Body of pancreas (tissue), 4 donors: ENCODE measurements around the gene HTR2A.

Experiments
- POLR2A ChIP-seq, 3 donors: fragments of 450-650 bp; IDR thresholded peaks; one replicate each; pipeline ENCODE4 v1.6.1; 2016; ENCODE audit warnings: antibody characterized with exemption in 3 of 3, mild to moderate bottlenecking in 2 of 3
- TF ChIP-seq, protein P1 (sequence below), 7 experiments: fragments of 450-650 bp in 4 of 7; fragments of 200-600 bp in 3 of 7; sonication (generic) in 3 of 7; IDR thresholded peaks; one replicate each; pipeline ENCODE4 v1.5.1; 2016 to 2019; ENCODE audit warnings: antibody characterized with exemption in 7 of 7

DNA sequence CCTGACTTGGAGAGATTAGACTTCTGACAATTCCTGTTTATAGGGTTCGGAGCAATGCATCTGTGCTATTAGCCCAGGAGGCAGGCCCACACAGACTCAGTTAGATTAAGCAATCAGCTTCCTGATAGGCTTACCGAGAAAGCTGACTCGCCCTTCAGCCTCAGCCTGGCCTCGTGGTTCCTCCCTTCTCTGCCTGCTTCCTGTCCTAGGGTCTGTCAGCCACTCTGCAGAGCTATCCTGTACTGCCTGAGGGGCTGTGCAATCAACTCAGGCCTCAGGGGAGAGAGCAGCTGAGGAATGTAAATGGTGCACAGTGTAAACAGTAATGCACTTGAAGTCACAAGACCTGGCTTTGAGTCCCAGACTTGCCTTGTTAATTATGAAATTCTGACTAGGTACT lies 30.7 kb downstream of the HTR2A start:
- TF ChIP-seq, protein P1, sequence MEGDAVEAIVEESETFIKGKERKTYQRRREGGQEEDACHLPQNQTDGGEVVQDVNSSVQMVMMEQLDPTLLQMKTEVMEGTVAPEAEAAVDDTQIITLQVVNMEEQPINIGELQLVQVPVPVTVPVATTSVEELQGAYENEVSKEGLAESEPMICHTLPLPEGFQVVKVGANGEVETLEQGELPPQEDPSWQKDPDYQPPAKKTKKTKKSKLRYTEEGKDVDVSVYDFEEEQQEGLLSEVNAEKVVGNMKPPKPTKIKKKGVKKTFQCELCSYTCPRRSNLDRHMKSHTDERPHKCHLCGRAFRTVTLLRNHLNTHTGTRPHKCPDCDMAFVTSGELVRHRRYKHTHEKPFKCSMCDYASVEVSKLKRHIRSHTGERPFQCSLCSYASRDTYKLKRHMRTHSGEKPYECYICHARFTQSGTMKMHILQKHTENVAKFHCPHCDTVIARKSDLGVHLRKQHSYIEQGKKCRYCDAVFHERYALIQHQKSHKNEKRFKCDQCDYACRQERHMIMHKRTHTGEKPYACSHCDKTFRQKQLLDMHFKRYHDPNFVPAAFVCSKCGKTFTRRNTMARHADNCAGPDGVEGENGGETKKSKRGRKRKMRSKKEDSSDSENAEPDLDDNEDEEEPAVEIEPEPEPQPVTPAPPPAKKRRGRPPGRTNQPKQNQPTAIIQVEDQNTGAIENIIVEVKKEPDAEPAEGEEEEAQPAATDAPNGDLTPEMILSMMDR (IDR thresholded peaks at IDR 0.05) = no peak
- no peak for TF ChIP-seq POLR2A (IDR thresholded peaks at IDR 0.05)
